Duodenal mucosa (tissue), 2 donors: ENCODE measurements around the gene ADAMTS15.

ENCODE experiments used
- H3K27ac ChIP-seq: one replicate; pipeline ENCODE4 v1.7.0; 2013; ENCODE audit warnings: low read depth, low read length
- H3K27me3 ChIP-seq, 2 donors: one replicate each; pipeline ENCODE4 v1.7.0; 2013; ENCODE audit warnings: low read length in 2 of 2, control low read depth in 1 of 2; ENCODE audit not compliant: insufficient read depth in 2 of 2, control insufficient read depth in 1 of 2
- H3K36me3 ChIP-seq, 2 donors: one replicate each; pipeline ENCODE4 v1.7.0; 2013; ENCODE audit warnings: low read length in 2 of 2, control low read depth in 1 of 2; ENCODE audit not compliant: insufficient read depth in 2 of 2, control insufficient read depth in 1 of 2
- H3K4me1 ChIP-seq, 2 donors: one replicate each; pipeline ENCODE4 v1.7.0; 2013; ENCODE audit warnings: low read length in 2 of 2, control low read depth in 1 of 2; ENCODE audit not compliant: insufficient read depth in 2 of 2, control insufficient read depth in 1 of 2
- H3K4me3 ChIP-seq, 2 donors: one replicate each; pipeline ENCODE4 v1.7.0; 2013; ENCODE audit warnings: low read length in 2 of 2, low read depth in 1 of 2
- H3K9ac ChIP-seq, 2 donors: one replicate each; pipeline ENCODE4 v1.7.0; 2013; ENCODE audit warnings: low read length in 2 of 2, low read depth in 1 of 2
- H3K9me3 ChIP-seq, 2 donors: one replicate each; pipeline ENCODE4 v1.7.0; 2013; ENCODE audit warnings: low read length in 2 of 2, control low read depth in 1 of 2; ENCODE audit not compliant: control insufficient read depth in 1 of 2

Gene ADAMTS15

DNA sequence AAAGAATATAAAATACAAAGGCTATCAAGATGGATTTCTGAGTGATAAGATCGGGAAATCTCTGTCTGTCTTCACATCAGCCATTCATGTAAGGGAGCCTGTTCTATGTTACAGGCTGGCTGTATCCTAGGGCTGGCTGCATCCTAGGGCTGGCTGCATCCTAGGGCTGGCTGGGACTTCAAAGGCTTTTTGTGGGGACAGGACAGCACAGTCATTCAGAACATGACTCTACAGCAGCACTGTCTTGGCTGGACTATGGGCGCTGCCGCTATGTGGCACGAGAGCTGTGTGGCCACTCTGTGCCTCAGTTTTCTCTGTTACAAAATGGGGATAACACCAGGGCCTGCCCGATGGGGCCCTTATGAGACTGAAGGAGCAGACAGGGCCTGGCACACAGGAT lies 30.2 kb upstream of the ADAMTS15 start:
- Histone ChIP-seq H3K4me1 (peaks cover 4 to 7% of the 10 kb centered on the region in 2 donors), H3K4me3 (no peak overlapping the region), H3K27ac (no peak overlapping the region), H3K9ac (no peak overlapping the region), H3K27me3 (peaks cover 1 to 4% of the 10 kb centered on the region in 2 donors), H3K9me3 (no peaks in the 10 kb centered on the region), H3K36me3 (no peaks in the 10 kb centered on the region)

GRCh38 chr11:130418756-130419155 lies 29.7 kb upstream of the ADAMTS15 start:
- Histone ChIP-seq H3K27ac (no peak overlapping the region), H3K9me3 (no peaks in the 10 kb centered on the region), H3K9ac (no peak overlapping the region), H3K4me3 (no peak overlapping the region), H3K36me3 (no peaks in the 10 kb centered on the region), H3K4me1 (peaks cover 4 to 7% of the 10 kb centered on the region in 2 donors), H3K27me3 (peaks cover 3 to 4% of the 10 kb centered on the region in 2 donors)

DNA sequence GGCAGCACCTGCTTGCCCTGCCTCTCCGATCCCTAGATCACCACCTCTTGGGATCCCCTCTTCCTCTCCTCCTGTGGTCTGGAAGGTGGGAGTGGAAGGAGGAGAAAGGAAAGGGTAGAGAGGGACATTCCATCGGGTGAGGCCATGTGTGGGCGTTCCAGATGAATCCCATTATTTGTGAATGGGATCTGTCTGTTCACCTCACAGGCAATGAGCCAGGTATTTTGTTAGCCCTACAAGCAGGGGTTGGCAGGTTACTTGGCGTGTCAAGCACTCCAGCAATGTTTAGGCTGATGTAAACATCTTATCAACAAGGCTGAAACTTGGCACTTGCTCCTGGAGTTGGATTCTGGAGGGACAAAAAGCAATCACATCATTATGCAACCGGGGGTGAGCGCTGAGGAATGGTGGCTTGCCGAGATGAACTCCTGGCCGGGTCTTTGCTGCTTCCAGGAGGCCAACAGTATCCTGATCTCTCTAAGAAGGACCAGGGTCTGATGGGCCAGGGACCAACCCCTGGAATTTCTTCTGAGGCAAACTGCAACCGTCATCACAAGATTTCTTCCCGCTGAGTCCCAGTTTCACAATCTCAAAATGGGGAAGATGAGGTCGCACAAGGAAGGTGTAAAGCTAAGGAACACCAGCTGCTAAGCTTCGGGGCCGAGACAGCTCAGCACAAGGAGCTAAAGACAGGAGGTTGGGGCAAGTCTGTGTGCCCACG lies 27.8 kb upstream of the ADAMTS15 start:
- Histone ChIP-seq H3K9me3 (no peaks in the 10 kb centered on the region), H3K4me3 (no peak overlapping the region), H3K27ac (no peak overlapping the region), H3K9ac (no peak overlapping the region), H3K36me3 (no peaks in the 10 kb centered on the region), H3K27me3 (peaks cover 4 to 13% of the 10 kb centered on the region in 2 donors), H3K4me1 (peaks cover 4 to 7% of the 10 kb centered on the region in 2 donors)

DNA sequence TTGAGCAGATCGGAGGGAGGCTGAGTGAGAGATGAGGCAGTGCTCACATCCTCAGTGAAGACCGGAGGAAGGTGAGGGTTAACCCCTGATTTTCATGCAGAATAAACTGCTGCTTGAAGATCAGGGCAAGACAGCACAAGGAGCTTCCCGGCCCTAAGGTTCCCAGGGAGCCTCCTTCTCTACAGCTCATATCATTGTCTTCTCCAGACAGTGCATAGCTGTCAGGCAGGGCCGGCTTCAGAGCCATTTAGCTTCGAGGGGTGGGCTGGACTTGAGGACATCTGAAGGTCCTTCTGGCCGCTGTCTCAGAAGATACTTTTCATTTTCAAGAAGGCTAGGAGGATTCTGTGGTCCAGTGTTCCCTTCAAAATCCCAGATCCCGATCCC lies 27.3 kb upstream of the ADAMTS15 start:
- H3K9ac ChIP-seq: no peak overlapping the region
- no peak overlapping the region for H3K27ac ChIP-seq
- H3K4me3 ChIP-seq: no peak overlapping the region
- H3K36me3 ChIP-seq: no peaks in the 10 kb centered on the region
- H3K4me1 ChIP-seq: peaks cover 4 to 7% of the 10 kb centered on the region in 2 donors
- H3K27me3 ChIP-seq: peaks cover 9 to 19% of the 10 kb centered on the region in 2 donors
- H3K9me3 ChIP-seq: no peaks in the 10 kb centered on the region

GRCh38 chr11:130421697-130422096 lies 26.7 kb upstream of the ADAMTS15 start:
- peaks cover 4 to 7% of the 10 kb centered on the region in 2 donors for H3K4me1 ChIP-seq
- H3K4me3 ChIP-seq: no peak overlapping the region
- H3K36me3 ChIP-seq: no peaks in the 10 kb centered on the region
- H3K9me3 ChIP-seq: no peaks in the 10 kb centered on the region
- no peak overlapping the region for H3K27ac ChIP-seq
- H3K27me3 ChIP-seq: peaks cover 14 to 24% of the 10 kb centered on the region in 2 donors
- no peak overlapping the region for H3K9ac ChIP-seq

DNA sequence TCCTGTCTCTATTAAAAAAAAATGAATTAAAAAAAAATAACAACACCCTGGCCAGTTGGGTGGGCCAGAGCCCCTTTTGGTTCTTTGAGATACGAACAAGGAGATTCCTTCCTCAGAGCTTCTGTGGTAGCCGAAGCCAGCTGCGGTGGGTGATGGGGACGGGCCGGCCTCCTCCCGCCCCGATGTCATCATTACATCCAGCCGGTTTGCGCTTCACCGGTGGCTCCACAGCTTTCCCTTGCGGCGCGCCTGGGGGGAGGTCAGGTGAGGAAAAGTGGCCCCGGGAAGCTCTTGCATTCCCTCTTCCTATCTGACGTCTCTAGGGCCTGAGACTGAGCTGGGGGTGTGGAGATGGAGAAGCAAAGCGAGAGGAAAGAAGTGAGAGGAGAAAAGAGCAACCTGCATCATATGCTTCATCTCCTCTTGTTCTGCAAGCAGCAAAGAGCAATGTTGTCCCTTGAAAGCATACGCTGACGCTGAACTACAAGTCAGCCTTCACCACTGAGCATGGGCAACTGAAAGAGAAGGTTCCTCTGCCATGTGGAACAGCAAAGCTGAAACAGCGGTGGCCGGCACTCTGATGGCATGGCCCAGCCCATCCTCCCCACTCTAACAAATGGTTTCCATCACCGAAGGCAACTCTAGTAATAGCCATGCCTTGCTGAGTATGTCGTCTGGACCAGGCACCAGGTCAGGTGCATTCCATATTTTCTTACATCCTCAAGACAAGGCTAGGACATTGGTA lies 26.0 kb upstream of the ADAMTS15 start:
- H3K27ac ChIP-seq: no peak overlapping the region
- H3K4me3 ChIP-seq: no peak overlapping the region
- peaks cover 4 to 9% of the 10 kb centered on the region in 2 donors for H3K4me1 ChIP-seq
- no peaks in the 10 kb centered on the region for H3K9me3 ChIP-seq
- no peaks in the 10 kb centered on the region for H3K36me3 ChIP-seq
- peaks cover 21 to 31% of the 10 kb centered on the region in 2 donors for H3K27me3 ChIP-seq
- no peak overlapping the region for H3K9ac ChIP-seq

DNA sequence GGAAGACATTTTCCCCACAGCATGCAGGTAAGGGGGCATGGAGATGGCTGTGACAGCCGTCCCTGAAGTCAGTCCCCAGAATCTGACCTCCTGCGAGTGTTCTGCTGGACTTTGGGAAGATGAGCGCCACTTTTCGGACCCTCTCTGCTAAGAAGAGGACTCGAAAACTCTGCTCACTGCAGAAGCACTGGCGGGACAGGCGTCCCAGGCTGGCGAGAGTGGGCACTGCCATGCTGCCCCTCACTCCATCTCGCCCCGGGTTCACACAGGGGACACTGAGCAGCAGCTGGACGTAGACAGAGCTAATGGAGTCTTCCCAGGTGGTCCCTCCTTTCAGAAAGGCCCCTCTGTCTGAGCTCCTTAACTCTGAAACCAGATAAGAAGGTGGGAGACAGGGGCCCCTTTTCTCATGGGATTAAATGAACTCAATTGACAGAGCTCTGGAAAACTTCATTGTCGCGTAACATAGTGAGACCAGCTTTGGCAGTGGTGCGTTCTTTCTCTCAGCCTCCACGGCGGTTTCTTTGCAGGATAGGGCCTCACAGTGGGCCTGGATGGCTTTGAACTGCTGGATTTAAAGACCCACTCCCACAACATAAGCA lies 24.8 kb upstream of the ADAMTS15 start:
- Histone ChIP-seq H3K4me3 (no peak overlapping the region), H3K27ac (no peak overlapping the region), H3K36me3 (no peaks in the 10 kb centered on the region), H3K4me1 (peaks cover 4 to 14% of the 10 kb centered on the region in 2 donors), H3K27me3 (peaks cover 27 to 34% of the 10 kb centered on the region in 2 donors), H3K9ac (no peak overlapping the region), H3K9me3 (no peaks in the 10 kb centered on the region)

- Histone ChIP-seq H3K9me3 (no peaks in the 10 kb centered on the region), H3K9ac (no peak overlapping the region), H3K4me3 (no peak overlapping the region), H3K4me1 (peaks cover 4 to 20% of the 10 kb centered on the region in 2 donors), H3K36me3 (no peaks in the 10 kb centered on the region), H3K27ac (no peak overlapping the region), H3K27me3 (peaks cover 37 to 45% of the 10 kb centered on the region in 2 donors)
Observed at GRCh38 chr11:130424613-130425140, 23.8 kb upstream of the ADAMTS15 start.

DNA sequence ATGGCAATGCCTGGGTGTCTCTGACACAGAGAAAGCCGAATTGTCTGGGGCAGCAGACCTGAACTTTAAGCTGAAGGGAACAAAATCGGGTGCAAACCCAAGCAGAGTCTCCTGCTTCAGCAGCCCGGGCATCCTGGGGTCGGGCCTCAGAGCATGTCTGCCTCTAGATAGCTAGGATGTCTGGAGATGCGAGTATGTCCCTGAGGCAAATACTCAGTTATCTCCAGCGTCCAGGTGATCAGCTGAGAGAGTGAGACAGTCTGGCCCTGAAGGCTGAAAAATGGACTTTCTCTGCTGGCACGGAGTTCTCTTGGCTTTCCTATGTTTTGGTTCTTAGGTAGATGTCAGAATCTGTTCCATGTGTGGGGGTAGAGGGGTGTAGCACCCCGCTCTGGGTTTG lies 23.3 kb upstream of the ADAMTS15 start:
- peaks cover 3 to 20% of the 10 kb centered on the region in 2 donors for H3K4me1 ChIP-seq

More for the DNA sequence above, 23.3 kb upstream of the ADAMTS15 start:
- Histone ChIP-seq H3K36me3 (no peaks in the 10 kb centered on the region), H3K27ac (no peak overlapping the region), H3K27me3 (peaks cover 42 to 49% of the 10 kb centered on the region in 2 donors), H3K9ac (no peak overlapping the region), H3K4me3 (no peak overlapping the region), H3K9me3 (no peaks in the 10 kb centered on the region)
